Lung (tissue), 12 donors: Measurements from ENCODE around the gene PFKFB4. TPM values are rescaled to one million over a fixed set of nuclear protein-coding genes. Genes with fewer than 3 reads are reported as not detected.

Experiments used
- ATAC-seq: fragments of 200-7000 bp; cut with Tn5 transposase; one replicate; pipeline ENCODE4 v1.9.1; 2020; ENCODE audit warnings: moderate number of reproducible peaks; ENCODE audit not compliant: insufficient read depth, low FRiP score
- DNase-seq, 3 donors: peaks; one replicate each; pipeline ENCODE4 v3.0.0-alpha.2; 2013 to 2017
- H3K27ac ChIP-seq, 2 donors: one replicate each; pipeline ENCODE4 v1.5.1; 2013; ENCODE audit warnings: mild to moderate bottlenecking in 2 of 2, moderate library complexity in 2 of 2, control low read depth in 1 of 2, inconsistent platforms in 1 of 2, low read depth in 1 of 2, low read length in 1 of 2
- H3K27me3 ChIP-seq, 3 donors: one replicate each; pipeline ENCODE4 v1.5.1; 2013; ENCODE audit warnings: low read length in 2 of 3; ENCODE audit not compliant: control insufficient read depth in 3 of 3, insufficient read depth in 3 of 3
- H3K36me3 ChIP-seq, 4 donors: one replicate each; pipeline ENCODE4 v1.5.1; 2013; ENCODE audit warnings: low read length in 4 of 4, mild to moderate bottlenecking in 1 of 4, moderate library complexity in 1 of 4; ENCODE audit not compliant: control insufficient read depth in 4 of 4, insufficient read depth in 4 of 4
- H3K4me1 ChIP-seq, 5 donors: one replicate each; pipeline ENCODE4 v1.5.1; 2013; ENCODE audit warnings: low read length in 5 of 5, mild to moderate bottlenecking in 2 of 5, moderate library complexity in 1 of 5; ENCODE audit not compliant: control insufficient read depth in 5 of 5, insufficient read depth in 5 of 5
- H3K4me3 ChIP-seq: one replicate; pipeline ENCODE4 v1.5.1; 2013; ENCODE audit warnings: mild to moderate bottlenecking, control low read depth, moderate library complexity
- H3K9ac ChIP-seq, 2 donors: one replicate each; pipeline ENCODE4 v1.5.1; 2013; ENCODE audit warnings: low read length in 2 of 2, control low read depth in 1 of 2; ENCODE audit not compliant: insufficient read depth in 1 of 2
- H3K9me3 ChIP-seq, 4 donors: one replicate each; pipeline ENCODE4 v1.5.1; 2013; ENCODE audit warnings: low read length in 3 of 4, mild to moderate bottlenecking in 1 of 4, moderate library complexity in 1 of 4; ENCODE audit not compliant: control insufficient read depth in 4 of 4, insufficient read depth in 3 of 4
- WGBS, 2 donors: extraction: QIAGEN DNeasy Blood & Tissue Kit; methylation state at CpG; one replicate each; pipeline ENCODE4 v1.1.7; 2013; 5-methylcytosine and 5-hydroxymethylcytosine counted together
- polyA plus RNA-seq, 2 donors: library from polyadenylated mRNA; stranded (reverse); fragments of 200-250 nt; gene quantifications; one replicate each; pipeline ENCODE4 v1.2.1, GENCODE V29; 2013
- total RNA-seq, 2 donors: library from RNA; depleted of rRNA in 1 of 2; stranded (reverse); fragments of >200 nt in 1 of 2; gene quantifications; one replicate each; pipeline ENCODE4 v1.2.1, GENCODE V29; 2014 to 2021
- TF ChIP-seq, protein P1 (sequence below): IDR thresholded peaks from 2 replicates; pipeline ENCODE4 v1.5.1; 2012; ENCODE audit warnings: mild to moderate bottlenecking; ENCODE audit errors: control extremely low read depth, extremely low read depth
- donor health status: control.
- donor health status: control.
- donor health status: Bipolar disorder and iron deficiency.
- donor health status: healthy.
- donor health status: DM: yes; HTN: yes; CAD: no.

The PFKFB4 gene
- total and polyA plus RNA-seq, 4 donors, result 3.6 to 15.9 (median 12.1) TPM

DNA sequence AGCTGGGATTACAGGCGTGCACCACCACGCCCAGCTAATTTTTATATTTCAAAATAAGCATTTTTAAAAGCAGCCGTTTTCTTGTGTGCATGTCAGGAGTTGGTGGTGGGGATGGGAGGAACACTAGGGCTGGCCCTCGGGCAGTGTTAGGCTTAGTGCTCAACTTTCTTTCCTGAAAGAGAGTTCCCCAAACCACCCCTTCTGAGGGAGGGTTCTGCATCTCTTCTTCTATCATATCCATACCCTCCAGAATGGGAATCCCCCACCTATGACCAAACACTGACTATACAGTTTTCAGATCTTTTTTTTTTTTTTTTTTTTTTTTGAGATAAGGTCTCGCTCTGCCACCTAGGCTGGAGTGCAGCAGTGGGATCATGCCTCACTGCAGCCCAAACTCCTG lies 12.5 kb downstream of the PFKFB4 start:
- ATAC-seq, result no peak
- no peak for DNase-seq
- H3K4me1 ChIP-seq, result peaks cover 0 to 1% (median 0%) of the 10 kb centered on the region in 5 donors
- H3K27me3 ChIP-seq, result no peaks in the 10 kb centered on the region
- H3K9me3 ChIP-seq, result no peaks in the 10 kb centered on the region
- no peak overlapping the region for H3K9ac ChIP-seq
- peaks cover 0 to 3% (median under 1%) of the 10 kb centered on the region in 4 donors for H3K36me3 ChIP-seq
- WGBS, 2 donors, result 69 to 83% methylated on average over 5 of the region's 5 CpGs
- no peak overlapping the region for H3K27ac ChIP-seq
- H3K4me3 ChIP-seq, result no peak overlapping the region
- TF ChIP-seq, protein P1, sequence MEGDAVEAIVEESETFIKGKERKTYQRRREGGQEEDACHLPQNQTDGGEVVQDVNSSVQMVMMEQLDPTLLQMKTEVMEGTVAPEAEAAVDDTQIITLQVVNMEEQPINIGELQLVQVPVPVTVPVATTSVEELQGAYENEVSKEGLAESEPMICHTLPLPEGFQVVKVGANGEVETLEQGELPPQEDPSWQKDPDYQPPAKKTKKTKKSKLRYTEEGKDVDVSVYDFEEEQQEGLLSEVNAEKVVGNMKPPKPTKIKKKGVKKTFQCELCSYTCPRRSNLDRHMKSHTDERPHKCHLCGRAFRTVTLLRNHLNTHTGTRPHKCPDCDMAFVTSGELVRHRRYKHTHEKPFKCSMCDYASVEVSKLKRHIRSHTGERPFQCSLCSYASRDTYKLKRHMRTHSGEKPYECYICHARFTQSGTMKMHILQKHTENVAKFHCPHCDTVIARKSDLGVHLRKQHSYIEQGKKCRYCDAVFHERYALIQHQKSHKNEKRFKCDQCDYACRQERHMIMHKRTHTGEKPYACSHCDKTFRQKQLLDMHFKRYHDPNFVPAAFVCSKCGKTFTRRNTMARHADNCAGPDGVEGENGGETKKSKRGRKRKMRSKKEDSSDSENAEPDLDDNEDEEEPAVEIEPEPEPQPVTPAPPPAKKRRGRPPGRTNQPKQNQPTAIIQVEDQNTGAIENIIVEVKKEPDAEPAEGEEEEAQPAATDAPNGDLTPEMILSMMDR, result no peak

DNA sequence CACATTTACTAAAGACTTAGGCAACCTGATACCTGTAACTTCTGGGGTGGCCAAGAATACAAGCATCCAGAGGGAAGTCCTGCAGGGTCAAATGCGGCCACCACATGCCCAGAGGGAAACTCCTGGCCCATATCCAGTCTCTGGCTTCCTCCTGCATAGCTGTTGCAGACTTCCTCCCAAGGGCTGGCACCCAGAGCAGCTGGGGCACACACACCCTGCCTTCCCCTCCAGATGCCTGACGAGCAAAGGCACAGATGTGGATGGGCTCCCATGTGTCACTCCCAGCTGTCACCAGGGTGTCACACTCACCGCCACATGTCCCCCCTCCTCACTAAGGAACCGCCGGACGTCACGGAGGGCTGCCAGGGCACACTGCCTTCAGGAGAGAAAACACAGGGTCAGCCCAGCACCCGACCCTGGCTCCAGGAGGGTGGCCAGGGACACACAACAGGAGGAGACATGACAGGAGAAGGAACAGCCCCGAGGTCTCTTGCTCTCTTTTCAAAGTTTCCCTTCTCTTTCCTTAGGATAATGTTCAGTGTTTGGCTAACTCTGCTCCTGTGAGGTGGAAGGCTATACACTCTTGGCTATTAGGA lies 13.2 kb downstream of the PFKFB4 start:
- 13 to 49% methylated on average over 9 of the region's 9 CpGs for WGBS, 2 donors
- Histone ChIP-seq H3K27ac (peak overlapping the region in 1 of 2 donors; percentile 28), H3K4me1 (no peaks in the 10 kb centered on the region), H3K9me3 (no peaks in the 10 kb centered on the region), H3K4me3 (no peak overlapping the region), H3K27me3 (no peaks in the 10 kb centered on the region), H3K36me3 (peaks cover 0 to 3% (median under 1%) of the 10 kb centered on the region in 4 donors), H3K9ac (no peak overlapping the region)
- DNase-seq, result no peak
- TF ChIP-seq, protein P1, result no peak
- ATAC-seq, result peak; percentile 69

DNA sequence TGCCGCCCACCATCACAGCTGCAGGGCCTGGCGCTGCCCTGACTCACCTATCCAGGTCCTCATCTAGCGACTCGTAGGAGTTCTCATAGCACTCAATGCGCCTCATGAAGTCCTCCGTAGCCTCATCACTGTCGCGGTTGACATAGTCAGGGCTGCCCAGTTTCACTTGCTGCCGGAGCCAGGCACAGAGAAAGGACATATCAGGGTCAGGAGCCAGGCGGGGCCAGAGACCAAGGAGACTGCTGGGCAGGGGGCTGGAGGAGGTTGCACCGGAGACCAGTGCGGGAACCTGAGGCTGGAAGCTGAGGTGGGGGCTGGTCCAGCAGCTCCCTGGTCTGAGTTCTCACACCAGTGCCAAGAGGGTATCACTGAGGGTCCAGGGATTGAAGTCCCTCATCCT lies 18.2 kb downstream of the PFKFB4 start:
- Histone ChIP-seq H3K4me1 (no peaks in the 10 kb centered on the region), H3K27me3 (no peaks in the 10 kb centered on the region), H3K36me3 (peaks cover 0 to 21% (median 5%) of the 10 kb centered on the region in 4 donors), H3K4me3 (no peak overlapping the region), H3K27ac (no peak overlapping the region), H3K9me3 (no peaks in the 10 kb centered on the region), H3K9ac (no peak overlapping the region)
- DNase-seq (no peak), ATAC-seq (no peak)
- TF ChIP-seq, protein P1, result no peak
- 96% methylated on average over 12 of the region's 12 CpGs for WGBS, 2 donors

DNA sequence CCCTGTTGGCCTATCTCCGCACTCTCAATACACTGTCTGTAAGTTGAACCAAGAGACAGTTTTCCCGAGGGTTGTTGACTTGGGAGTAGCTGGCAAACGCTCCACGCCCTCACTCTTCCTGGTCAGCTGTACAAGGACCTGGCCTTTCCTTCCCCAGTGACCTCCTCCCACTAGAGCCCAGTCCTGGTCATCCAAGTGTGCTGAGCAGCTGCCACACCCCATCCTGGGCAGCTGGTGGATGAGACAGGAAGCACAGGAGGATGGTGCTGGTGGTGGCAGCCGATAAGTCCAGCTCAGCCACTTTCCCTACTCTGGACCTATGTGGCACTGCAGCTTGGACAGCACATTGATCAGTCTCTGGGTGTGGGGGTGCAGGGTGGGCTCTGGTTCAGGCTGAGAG lies 19.8 kb downstream of the PFKFB4 start:
- Histone ChIP-seq H3K4me1 (no peaks in the 10 kb centered on the region), H3K9ac (no peak overlapping the region), H3K27ac (no peak overlapping the region), H3K36me3 (peaks cover 0 to 21% (median 5%) of the 10 kb centered on the region in 4 donors), H3K4me3 (no peak overlapping the region), H3K9me3 (no peaks in the 10 kb centered on the region), H3K27me3 (no peaks in the 10 kb centered on the region)
- TF ChIP-seq, protein P1, result no peak
- ATAC-seq (no peak), DNase-seq (no peak)
- 76 to 86% methylated on average over 5 of the region's 5 CpGs for WGBS, 2 donors
